K562 (cell line): ENCODE measurements around the gene ZNF599. TPM values are rescaled to one million over a fixed set of nuclear protein-coding genes. Genes with fewer than 3 reads are reported as not detected.

Experiments
- ATAC-seq: fragments of 200-7000 bp; cut with Tn5 transposase; 3 replicates; pipeline ENCODE4 v1.9.1; 2020; ENCODE audit warnings: moderate library complexity
- Bru-seq: library from RNA; stranded (reverse); fragments of 400-500 nt; gene quantifications from one replicate; lab custom pipeline; 2021; lab: Mats Ljungman, UMichigan
- BruChase-seq, 2 experiments: library from RNA; stranded (reverse); fragments of 400-500 nt; gene quantifications; one replicate each; lab custom pipeline; 2021; lab: Mats Ljungman, UMichigan
- BruUV-seq: library from RNA; stranded (reverse); fragments of 400-500 nt; replicated peaks from 2 replicates; lab custom pipeline; 2021; lab: Mats Ljungman, UMichigan
- CTCF ChIA-PET: fragments of 300-600 bp; formaldehyde crosslinking; extraction: SDS; loops from one replicate; lab custom pipeline; 2021; ENCODE audit warnings: low intra/inter-chr PET ratio; lab: Yijun Ruan, JAX
- POLR2A ChIA-PET: fragments of 300-600, 350-650 bp; sonication (Branson Sonifier 250); formaldehyde crosslinking; extraction: SDS; loops from one replicate; lab custom pipeline; 2021; ENCODE audit warnings: antibody characterized with exemption, inconsistent platforms; lab: Yijun Ruan, JAX
- DNase-seq, 4 experiments: peaks; one replicate each; pipeline versions ENCODE4 v3.0.0 to v3.0.0-alpha.2; 2011 to 2018; ENCODE audit warnings: low spot score in 3 of 4, mixed read lengths in 3 of 4; ENCODE audit errors: extremely low read depth in 1 of 4
- FAIRE-seq: peaks from 2 replicates; lab custom pipeline; 2011; peaks lifted over from hg19 to GRCh38; lab: Jason Lieb, UNC
- H2AFZ ChIP-seq: 2 replicates; pipeline ENCODE4 v1.6.0; 2011; ENCODE audit warnings: low read depth, low read length, control low read depth, inconsistent platforms
- H3K27ac ChIP-seq: fragments of 200-600 bp; 3 replicates; pipeline ENCODE4 v1.8.0; 2011; ENCODE audit warnings: low read depth, mild to moderate bottlenecking, control low read depth, inconsistent platforms, low read length, moderate library complexity, mixed read lengths; ENCODE audit errors: extremely low read depth
- H3K27me3 ChIP-seq, 2 experiments: fragments of 300-600 bp in 1 of 2; 2 replicates in 1 of 2; 3 replicates in 1 of 2; pipeline versions ENCODE4 v1.6.0 to v1.8.0; 2011; ENCODE audit warnings: inconsistent platforms in 2 of 2, low read length in 2 of 2, mild to moderate bottlenecking in 1 of 2, mixed read lengths in 1 of 2, moderate library complexity in 1 of 2; ENCODE audit not compliant: control insufficient read depth in 2 of 2, insufficient read depth in 2 of 2
- H3K36me3 ChIP-seq: fragments of 300-600 bp; 3 replicates; pipeline ENCODE4 v1.8.0; 2011; ENCODE audit warnings: mild to moderate bottlenecking, low read length, inconsistent platforms; ENCODE audit not compliant: control insufficient read depth, insufficient read depth
- H3K4me1 ChIP-seq, 2 experiments: fragments of 200-600 bp in 1 of 2; replicated peaks in 1 of 2; 2 replicates in 1 of 2; 3 replicates in 1 of 2; pipeline versions ENCODE4 v1.5.1 to v1.8.0; 2011; ENCODE audit warnings: inconsistent platforms in 2 of 2, low read length in 2 of 2, mild to moderate bottlenecking in 1 of 2, mixed read lengths in 1 of 2, moderate library complexity in 1 of 2; ENCODE audit not compliant: control insufficient read depth in 2 of 2, insufficient read depth in 2 of 2
- H3K4me2 ChIP-seq: 2 replicates; pipeline ENCODE4 v1.6.1; 2011; ENCODE audit warnings: low read length, control low read depth, inconsistent platforms, mixed read lengths; ENCODE audit not compliant: insufficient read depth
- H3K4me3 ChIP-seq: fragments of 200-600 bp; sonication (generic), shearing (Covaris generic); 2 replicates; pipeline ENCODE4 v1.5.1; 2016; ENCODE audit warnings: control low read depth, inconsistent platforms
- H3K79me2 ChIP-seq: fragments of 200-600 bp; 3 replicates; pipeline ENCODE4 v1.8.0; 2011; ENCODE audit warnings: low read length, inconsistent platforms; ENCODE audit not compliant: control insufficient read depth, insufficient read depth
- H3K9ac ChIP-seq, 2 experiments: 2 replicates each; pipeline versions ENCODE4 v1.6.0 to v1.6.1; 2011; ENCODE audit warnings: low read depth in 2 of 2, low read length in 2 of 2, control low read depth in 1 of 2, inconsistent platforms in 1 of 2, mild to moderate bottlenecking in 1 of 2, mixed read lengths in 1 of 2; ENCODE audit not compliant: insufficient read depth in 1 of 2
- H3K9me1 ChIP-seq: one replicate; pipeline ENCODE4 v1.6.0; 2011; ENCODE audit warnings: inconsistent platforms, mild to moderate bottlenecking, low read length, moderate library complexity; ENCODE audit not compliant: control insufficient read depth, insufficient read depth
- H3K9me3 ChIP-seq: replicated peaks from 2 replicates; pipeline ENCODE4 v1.5.1; 2011; ENCODE audit warnings: low read depth, low read length, inconsistent platforms; ENCODE audit not compliant: control insufficient read depth, insufficient read depth
- H4K20me1 ChIP-seq: replicated peaks from 2 replicates; pipeline ENCODE4 v1.6.1; 2011; ENCODE audit warnings: low read length, inconsistent platforms, mixed read lengths; ENCODE audit not compliant: control insufficient read depth, insufficient read depth
- CBX3 ChIP-seq, 2 experiments: IDR thresholded peaks; 1 replicate in 1 of 2; 2 replicates in 1 of 2; pipeline ENCODE4 v1.6.1; 2012; ENCODE audit warnings: inconsistent platforms in 2 of 2, low read length in 2 of 2, borderline replicate concordance in 1 of 2, control low read depth in 1 of 2
- CEBPZ ChIP-seq: fragments of 150-350 bp; IDR thresholded peaks from 2 replicates; pipeline ENCODE4 v1.6.1; 2014; ENCODE audit warnings: low read depth, mild to moderate bottlenecking, low read length, borderline replicate concordance
- ELK1 ChIP-seq: sonication (generic); formaldehyde crosslinking; IDR thresholded peaks from 2 replicates; pipeline ENCODE4 v1.8.1; 2022; ENCODE audit warnings: missing genetic modification reagents
- MAZ ChIP-seq, 2 experiments: fragments of 450-650 bp in 1 of 2; sonication (generic) in 1 of 2; formaldehyde crosslinking; IDR thresholded peaks in 1 of 2; conservative IDR thresholded peaks in 1 of 2; 2 replicates each; pipeline versions ENCODE4 v1.4.0 to v1.5.0; 2020; ENCODE audit warnings: mild to moderate bottlenecking in 1 of 2, missing genetic modification reagents in 1 of 2
- SRF ChIP-seq, 2 experiments: fragments of 250-450, 450-650 bp in 1 of 2; sonication (Bioruptor Pico) in 1 of 2; sonication (generic) in 1 of 2; formaldehyde crosslinking; IDR thresholded peaks; 2 replicates each; pipeline versions ENCODE4 v1.5.0 to v1.5.1; 2020 to 2022; ENCODE audit warnings: mild to moderate bottlenecking in 1 of 2, missing genetic modification reagents in 1 of 2
- ZBTB12 ChIP-seq: fragments of 250-450 bp; sonication (Bioruptor Pico); IDR thresholded peaks from 2 replicates; pipeline ENCODE4 v1.4.0; 2020
- WGBS: fragments of 100-300 bp; shearing (Covaris generic); methylation state at CpG from one replicate; pipeline ENCODE4 v1.1.6; 2016; ENCODE audit warnings: low coverage, mixed read lengths; ENCODE audit not compliant: insufficient coverage; ENCODE audit errors: missing lambda C conversion rate; 5-methylcytosine and 5-hydroxymethylcytosine counted together
- in situ Hi-C: fragments of 300-500 bp; cut with MboI; formaldehyde crosslinking; loops from 4 replicates; pipeline ENCODE4 v1.15.0; 2018; ENCODE audit warnings: inconsistent platforms, mixed read lengths
- intact Hi-C: fragments of 100-400 bp; cut with micrococcal nuclease; formaldehyde crosslinking; loops from 2 replicates; pipeline ENCODE4 v1.14.2; 2022
- long read RNA-seq, 3 experiments: library from polyadenylated mRNA in 2 of 3; library from RNA in 1 of 3; unstranded in 2 of 3; stranded (forward) in 1 of 3; transcript quantifications; one replicate each; pipeline ENCODE4 v2.0.0, GENCODE V29; 2019 to 2022
- polyA minus RNA-seq, 3 experiments: library from RNA; depleted of rRNA, polyadenylated mRNA; stranded (reverse); fragments of >200 nt; gene quantifications; 2 replicates each; pipeline ENCODE4 v1.2.3, GENCODE V29; 2011
- polyA plus RNA-seq, 8 experiments: library from polyadenylated mRNA; depleted of rRNA in 4 of 8; stranded (reverse) in 5 of 8; unstranded in 3 of 8; fragments of >200 nt; fragmentation: Nextera tagmentation in 2 of 8; fragmentation: Illumina TruSeq in 1 of 8; extraction: Ambion mirVana in 2 of 8; extraction: Trizol in 1 of 8; gene quantifications; 2 replicates each; pipeline versions ENCODE4 v1.2.1 to v1.2.3, GENCODE V29; 2011 to 2014; ENCODE audit warnings: inconsistent platforms in 1 of 8, missing spikeins in 1 of 8
- total RNA-seq, 7 experiments: library from RNA; depleted of rRNA in 6 of 7; stranded (reverse); fragments of >200 nt in 6 of 7; fragmentation: Illumina TruSeq in 2 of 7; extraction: Trizol in 2 of 7; gene quantifications; 2 replicates each; pipeline versions ENCODE4 v1.2.1 to v1.2.3, GENCODE V29; 2011 to 2021; ENCODE audit warnings: low replicate concordance in 1 of 7

Gene ZNF599
- total RNA-seq (2011; cell fraction: chromatin; rRNA removed; ENCODE audit: low replicate concordance) = 5.1 and 5.5 TPM in 2 replicates
- total RNA-seq (2011; cell fraction: nucleolus; rRNA removed) = 4.3 TPM in 2 replicates
- 5.1 and 8.2 TPM in 2 replicates for total RNA-seq (2011; cell fraction: nucleoplasm; rRNA removed)
- 3.2 and 4.3 TPM in 2 replicates for total RNA-seq (2014; rRNA removed)
- 2.2 and 2.8 TPM in 2 replicates for total RNA-seq (2014; rRNA removed; fragmentation: Illumina TruSeq; extraction: Trizol)
- total RNA-seq (2015; rRNA removed; fragmentation: Illumina TruSeq; extraction: Trizol) = 2.3 TPM in 2 replicates
- 3.2 and 3.3 TPM in 2 replicates for total RNA-seq (2021)
- polyA plus RNA-seq (2011; rRNA removed) = 4.4 and 5.8 TPM in 2 replicates
- polyA plus RNA-seq (2011; cell fraction: cytosol; rRNA removed) = 8.4 and 8.9 TPM in 2 replicates
- 10.8 and 11.8 TPM in 2 replicates for polyA plus RNA-seq (2011; cell fraction: nucleus; rRNA removed)
- polyA plus RNA-seq (2012) = 4.4 and 5.3 TPM in 2 replicates
- polyA plus RNA-seq (2014; fragmentation: Illumina TruSeq; extraction: Trizol) = 2.4 and 2.8 TPM in 2 replicates
- under 1 TPM; 0.71 to 0.73 TPM for polyA plus RNA-seq (2014; fragmentation: Nextera tagmentation; extraction: Ambion mirVana)
- polyA plus RNA-seq (2014; rRNA removed) = 6.0 and 6.7 TPM in 2 replicates
- 1.8 and 2.2 TPM in 2 replicates for polyA minus RNA-seq (2011; rRNA and poly(A)+ RNA removed)
- 1.8 and 2.4 TPM in 2 replicates for polyA minus RNA-seq (2011; cell fraction: cytosol; rRNA and poly(A)+ RNA removed)
- 5.4 and 7.7 TPM in 2 replicates for polyA minus RNA-seq (2011; cell fraction: nucleus; rRNA and poly(A)+ RNA removed)
- percentile 48 among the genes with signal in this experiment for Bru-seq, nascent RNA
- BruChase-seq, experiment 1, labeled RNA remaining after a 2-hour chase = percentile 47 among the genes with signal in this experiment
- BruChase-seq, experiment 2, labeled RNA remaining after a 6-hour chase = percentile 45 among the genes with signal in this experiment
- long read RNA-seq, experiment 1, transcript ZNF599-203 (3 exons, 948 nt) = major isoform, 5 of 11 reads
- long read RNA-seq, experiment 1, partial matches to known transcripts = 0 of 11 reads
- long read RNA-seq, experiment 1, other reads (novel, unspliced or antisense) = 4 of 11 reads
- long read RNA-seq, experiment 2, partial matches to known transcripts = 0 of 1 reads
- long read RNA-seq, experiment 2, other reads (novel, unspliced or antisense) = 0 of 1 reads
- long read RNA-seq, experiment 3, partial matches to known transcripts = 0 of 3 reads
- long read RNA-seq, experiment 3, other reads (novel, unspliced or antisense) = 0 of 3 reads

GRCh38 chr19:34772697-34773554, at the start of gene ZNF599:
Gene ZNF599, minus strand, starts transcription at chr19:34773215. Its CDS starts 374 bp downstream, at chr19:34772841.
- peak within 1 kb of the TSS; percentile 54 for H3K4me3 ChIP-seq
- DNase-seq (peak; percentile 77 to 88 (median 82)), FAIRE-seq (peak; percentile 91), ATAC-seq (peak; percentile 100)
- in situ Hi-C loops = no loop called here
- 27% methylated on average over 55 of the region's 69 CpGs for WGBS
- H3K36me3 ChIP-seq = no peaks in the 10 kb centered on the region
- CTCF ChIA-PET = no interaction called here
- H3K27me3 ChIP-seq = no peaks in the 10 kb centered on the region
- H3K79me2 ChIP-seq = peaks cover 5% of the 10 kb centered on the region; the same call in 1 of the 3 replicates
- no peaks in the 10 kb centered on the region for H3K9me1 ChIP-seq
- peaks cover 0 to 8% of the 10 kb centered on the region in 2 experiments; a peak in 2 of 5 replicates for H3K4me1 ChIP-seq
- H3K9me3 ChIP-seq = no peaks in the 10 kb centered on the region; the same call in 1 of the 2 replicates
- H3K27ac ChIP-seq = peak within 1 kb of the TSS; percentile 57; the same call in 2 of the 3 replicates
- peak within 1 kb of the TSS; percentile 80 for H3K4me2 ChIP-seq
- no peaks in the 10 kb centered on the region for H4K20me1 ChIP-seq
- POLR2A ChIA-PET = interaction anchor here (1.4 kb wide), 1 partner anchor 361 kb away, joined by 3 read pairs; no protein-coding TSS in a partner anchor
- TSS peak; percentile 83 for BruUV-seq
- intact Hi-C loops = no loop called here
- H3K9ac ChIP-seq = peak within 1 kb of the TSS; percentile 51 to 87; a peak in 3 of 4 replicates
- H2AFZ ChIP-seq = peak within 1 kb of the TSS; percentile 97
- TF ChIP-seq MAZ (CRISPR knock-in tag; conservative IDR thresholded peaks at IDR 0.05 in 1 of 2, IDR thresholded peaks at IDR 0.05 in 1 of 2) = peak in 1 of 2 experiments; percentile 52; a peak in 2 of 4 replicates
- 0 out of 2 replicates have a peak, but pooled peaks have one; percentile 17 for TF ChIP-seq CEBPZ
- peak in 1 of 2 experiments; percentile 6; a peak in 2 of 3 replicates for TF ChIP-seq CBX3 (IDR thresholded peaks at IDR 0.05; ENCODE audit: borderline replicate concordance in 1 of 2, low read length in 2 of 2)
- no peak for TF ChIP-seq ELK1 (CRISPR knock-in tag)
- peak in 1 of 2 experiments; percentile 75; a peak in 1 of 4 replicates for TF ChIP-seq SRF (CRISPR knock-in tag; IDR thresholded peaks at IDR 0.05)
- no peak for TF ChIP-seq ZBTB12 (CRISPR knock-in tag)
